Right lobe of liver (tissue), 4 donors: ENCODE results near the gene SIPA1.

Experiments
- POLR2A ChIP-seq: fragments of 450-650 bp; IDR thresholded peaks from one replicate; pipeline ENCODE4 v1.6.1; 2017; ENCODE audit warnings: antibody characterized with exemption, mild to moderate bottlenecking
- TF ChIP-seq, protein P1 (sequence below), 4 donors: fragments of 200-600 bp in 3 of 4; fragments of 450-650 bp in 1 of 4; IDR thresholded peaks; one replicate each; pipeline versions ENCODE4 v1.5.1 to v1.8.0; 2016 to 2022; ENCODE audit warnings: antibody characterized with exemption in 4 of 4, mild to moderate bottlenecking in 2 of 4
- donor health status: DM: no; HTN: no; CAD: no.
- donor health status: DM: no; HTN: no; CAD: no.
- donor health status: DM: no; HTN: yes; CAD: no.

GRCh38 chr11:65699306-65699705, 61.4 kb downstream of the SIPA1 start:
- TF ChIP-seq, protein P1, sequence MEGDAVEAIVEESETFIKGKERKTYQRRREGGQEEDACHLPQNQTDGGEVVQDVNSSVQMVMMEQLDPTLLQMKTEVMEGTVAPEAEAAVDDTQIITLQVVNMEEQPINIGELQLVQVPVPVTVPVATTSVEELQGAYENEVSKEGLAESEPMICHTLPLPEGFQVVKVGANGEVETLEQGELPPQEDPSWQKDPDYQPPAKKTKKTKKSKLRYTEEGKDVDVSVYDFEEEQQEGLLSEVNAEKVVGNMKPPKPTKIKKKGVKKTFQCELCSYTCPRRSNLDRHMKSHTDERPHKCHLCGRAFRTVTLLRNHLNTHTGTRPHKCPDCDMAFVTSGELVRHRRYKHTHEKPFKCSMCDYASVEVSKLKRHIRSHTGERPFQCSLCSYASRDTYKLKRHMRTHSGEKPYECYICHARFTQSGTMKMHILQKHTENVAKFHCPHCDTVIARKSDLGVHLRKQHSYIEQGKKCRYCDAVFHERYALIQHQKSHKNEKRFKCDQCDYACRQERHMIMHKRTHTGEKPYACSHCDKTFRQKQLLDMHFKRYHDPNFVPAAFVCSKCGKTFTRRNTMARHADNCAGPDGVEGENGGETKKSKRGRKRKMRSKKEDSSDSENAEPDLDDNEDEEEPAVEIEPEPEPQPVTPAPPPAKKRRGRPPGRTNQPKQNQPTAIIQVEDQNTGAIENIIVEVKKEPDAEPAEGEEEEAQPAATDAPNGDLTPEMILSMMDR (IDR thresholded peaks at IDR 0.05) = no peak
- no peak for TF ChIP-seq POLR2A
